ENCODE measurements around the gene TANGO2. TPM values are rescaled to one million over a fixed set of nuclear protein-coding genes. Genes with fewer than 3 reads are reported as not detected.
A peak's percentile ranks its signal among the peaks of the same experiment; 100 is the strongest.

The TANGO2 gene
- total RNA-seq, 1 experiment from 2014 or later = 14.6 TPM

DNA sequence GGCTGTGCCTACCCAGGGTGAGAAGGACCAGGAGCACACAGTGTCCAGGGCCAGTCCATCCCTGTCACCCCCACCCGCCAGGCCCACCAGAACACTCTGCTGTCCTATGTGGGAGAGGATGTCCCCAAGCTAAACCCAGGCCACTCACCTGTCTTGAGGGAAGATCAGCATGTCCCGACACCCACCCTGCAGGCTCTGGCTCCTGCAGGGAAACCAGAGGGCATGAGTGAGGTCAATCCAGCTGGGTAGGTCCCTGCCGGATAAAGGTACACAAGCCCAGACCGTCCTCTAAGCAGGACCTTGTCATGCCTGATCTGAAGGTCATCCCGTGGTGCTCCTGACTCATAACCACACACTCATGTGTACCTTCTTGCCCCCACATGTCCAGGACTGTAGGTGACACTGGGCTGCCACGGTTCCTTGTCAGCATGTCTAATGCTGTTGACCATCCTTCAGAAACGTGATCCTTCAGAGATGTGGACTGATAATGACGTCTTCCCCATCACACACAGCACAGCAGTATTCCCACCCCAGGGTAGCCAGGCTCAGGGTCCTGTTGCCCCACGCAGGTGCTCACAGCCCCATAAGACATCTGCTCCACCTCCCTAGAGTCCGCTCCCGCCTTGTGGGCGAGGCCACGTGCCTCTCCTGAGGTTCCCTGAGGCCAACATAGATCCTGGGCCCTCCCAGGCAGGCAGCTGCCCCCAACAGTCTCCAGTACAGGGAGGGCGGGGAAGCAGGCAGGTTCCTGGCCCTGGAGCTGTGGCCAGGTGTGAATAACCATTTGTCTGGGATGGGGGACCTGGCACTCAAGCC is 10.4 kb upstream of the TANGO2 start:
- Histone ChIP-seq H3K56ac (ENCODE audit: insufficient read length, low read depth, low read length) (no peak overlapping the region), H3K14ac (ENCODE audit: insufficient read depth, low read length) (no peak overlapping the region; the same call in 1 of the 2 replicates), H4K5ac (ENCODE audit: insufficient read length, low read depth, low read length) (no peak overlapping the region), H3K79me2 (ENCODE audit: insufficient read depth, low read length) (no peaks in the 10 kb centered on the region), H3K23ac (ENCODE audit: insufficient read length, low read depth, low read length) (no peak overlapping the region), H3K18ac (ENCODE audit: insufficient read length, low read depth, low read length) (no peak overlapping the region), H3K23me2 (ENCODE audit: insufficient read length, low read depth, low read length, poor library complexity, severe bottlenecking) (no peaks in the 10 kb centered on the region), H3K9ac (ENCODE audit: extremely low read depth, insufficient read length, low read length) (no peak overlapping the region), H3K4me1 (ENCODE audit: insufficient read depth, low read length) (no peaks in the 10 kb centered on the region), H3K79me1 (ENCODE audit: insufficient read depth, low read depth, low read length, poor library complexity, severe bottlenecking) (no peaks in the 10 kb centered on the region), H2BK20ac (ENCODE audit: low read depth, low read length, poor library complexity, severe bottlenecking) (no peak overlapping the region), H3K4me2 (ENCODE audit: insufficient read depth, insufficient read length, low read length) (no peak overlapping the region), H2BK120ac (ENCODE audit: low read depth, low read length, poor library complexity, severe bottlenecking) (no peak overlapping the region), H4K20me1 (ENCODE audit: control insufficient read depth, insufficient read depth, insufficient read length) (no peaks in the 10 kb centered on the region), H2AK5ac (ENCODE audit: insufficient read length, low read length) (no peak overlapping the region), H2BK5ac (ENCODE audit: insufficient read length, low read length) (no peak overlapping the region), H3K27ac (ENCODE audit: insufficient read length, low read depth, low read length) (no peak overlapping the region), H2BK15ac (ENCODE audit: low read depth, low read length) (no peak overlapping the region), H4K91ac (ENCODE audit: insufficient read length, low read depth, low read length) (no peak overlapping the region), H2AFZ (ENCODE audit: low read length) (no peak overlapping the region), H3K27me3 (ENCODE audit: insufficient read depth, low read length) (peaks cover 3% of the 10 kb centered on the region; the same call in 1 of the 2 replicates), H3K9me3 (ENCODE audit: control insufficient read depth, low read depth, low read length) (no peaks in the 10 kb centered on the region), H3K4ac (ENCODE audit: low read depth, low read length) (no peak overlapping the region), H4K8ac (replicated peaks; ENCODE audit: insufficient read length, low read depth, low read length) (no peak overlapping the region), H3T11ph (ENCODE audit: low read length) (no peak overlapping the region), H2BK12ac (ENCODE audit: insufficient read length, low read depth, low read length) (no peak overlapping the region)
- peaks cover 5 to 8% of the 10 kb centered on the region in 2 experiments for H3K4me1 Mint-ChIP-seq
- WGBS (ENCODE audit: extremely low coverage, insufficient read length, low lambda C conversion rate) = no CpG with 5 or more reads among the region's 14 CpGs
- H3K9me3 Mint-ChIP-seq = peaks cover 2% of the 10 kb centered on the region in 2 experiments; a peak in 2 of 5 replicates
- H3K27ac Mint-ChIP-seq = peak overlapping the region in 1 of 3 experiments; percentile 25; a peak in 1 of 7 replicates
- TF ChIP-seq, protein P1, sequence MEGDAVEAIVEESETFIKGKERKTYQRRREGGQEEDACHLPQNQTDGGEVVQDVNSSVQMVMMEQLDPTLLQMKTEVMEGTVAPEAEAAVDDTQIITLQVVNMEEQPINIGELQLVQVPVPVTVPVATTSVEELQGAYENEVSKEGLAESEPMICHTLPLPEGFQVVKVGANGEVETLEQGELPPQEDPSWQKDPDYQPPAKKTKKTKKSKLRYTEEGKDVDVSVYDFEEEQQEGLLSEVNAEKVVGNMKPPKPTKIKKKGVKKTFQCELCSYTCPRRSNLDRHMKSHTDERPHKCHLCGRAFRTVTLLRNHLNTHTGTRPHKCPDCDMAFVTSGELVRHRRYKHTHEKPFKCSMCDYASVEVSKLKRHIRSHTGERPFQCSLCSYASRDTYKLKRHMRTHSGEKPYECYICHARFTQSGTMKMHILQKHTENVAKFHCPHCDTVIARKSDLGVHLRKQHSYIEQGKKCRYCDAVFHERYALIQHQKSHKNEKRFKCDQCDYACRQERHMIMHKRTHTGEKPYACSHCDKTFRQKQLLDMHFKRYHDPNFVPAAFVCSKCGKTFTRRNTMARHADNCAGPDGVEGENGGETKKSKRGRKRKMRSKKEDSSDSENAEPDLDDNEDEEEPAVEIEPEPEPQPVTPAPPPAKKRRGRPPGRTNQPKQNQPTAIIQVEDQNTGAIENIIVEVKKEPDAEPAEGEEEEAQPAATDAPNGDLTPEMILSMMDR (conservative IDR thresholded peaks at IDR 0.05) = no peak
- peaks cover 12% of the 10 kb centered on the region for H3K27me3 Mint-ChIP-seq (ENCODE audit: low read depth)
- H3K36me3 Mint-ChIP-seq (ENCODE audit: insufficient read depth in 1 of 3, low read depth in 3 of 3) = peaks cover 0 to 3% (median 0%) of the 10 kb centered on the region in 3 experiments; a peak in 3 of 7 replicates
- no peak for DNase-seq
- peak overlapping the region in 1 of 2 experiments; percentile 31; a peak in 1 of 5 replicates for H3K4me3 Mint-ChIP-seq
